Cerebellar cortex (tissue), 1 donor: ENCODE measurements around the gene TRPM3.
A peak's percentile ranks its signal among the peaks of the same experiment; 100 is the strongest.

Experiments used
- DNase-seq: peaks from one replicate; pipeline ENCODE4 v3.0.0-alpha.2; 2015; ENCODE audit warnings: low spot score

TRPM3 gene

DNA sequence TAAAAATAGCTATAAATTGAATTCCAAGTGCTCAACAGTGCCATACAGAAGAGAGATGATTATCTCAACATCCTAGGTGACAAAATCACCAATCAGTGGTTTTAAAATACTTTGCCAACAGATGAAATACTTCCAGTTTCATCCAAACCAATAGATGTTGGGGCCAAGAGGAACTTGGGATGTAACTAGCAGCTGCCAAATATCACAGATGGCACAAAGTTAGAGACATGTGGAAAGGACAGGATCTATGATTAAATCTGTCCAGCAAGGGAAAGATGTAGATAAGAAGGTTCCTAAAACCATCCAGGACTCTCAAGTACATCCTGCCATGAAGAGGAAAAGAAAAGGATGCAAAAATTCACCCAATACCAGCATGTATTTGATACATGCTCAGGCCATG is 23.8 kb downstream of the TRPM3 start:
- peak; percentile 90 for DNase-seq

DNA sequence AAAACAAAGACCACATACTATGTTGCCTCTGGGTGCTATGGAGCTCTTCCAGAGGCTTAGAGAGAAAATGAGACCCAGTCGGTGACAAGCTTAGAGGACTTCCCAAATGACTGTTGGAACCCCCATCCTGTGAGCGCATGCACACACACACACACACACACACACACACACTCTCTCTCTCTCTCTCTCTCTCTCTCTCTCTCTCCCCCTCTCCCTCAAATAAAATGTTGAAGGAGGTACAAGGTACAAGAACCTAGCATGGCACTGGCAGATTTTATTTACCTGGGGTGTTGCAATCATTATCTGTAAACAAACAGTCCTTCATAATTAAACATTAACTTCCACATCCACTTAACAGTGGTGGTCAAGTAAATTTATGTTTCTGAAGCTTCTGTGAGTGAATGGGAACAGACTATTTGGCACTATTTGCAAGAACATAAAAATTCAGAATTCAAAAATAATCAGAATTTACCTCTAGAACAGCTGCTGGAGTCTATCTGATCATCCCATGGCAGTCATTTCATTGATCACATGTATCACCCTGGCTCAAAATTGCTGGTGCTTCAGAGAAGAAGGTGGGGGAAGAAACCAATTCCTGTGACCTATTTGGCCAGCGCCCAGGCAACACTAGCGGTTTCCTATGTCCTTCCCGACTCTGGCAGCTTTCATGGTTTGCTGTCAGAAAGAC is 24.9 kb downstream of the TRPM3 start:
- peak; percentile 92 for DNase-seq

DNA sequence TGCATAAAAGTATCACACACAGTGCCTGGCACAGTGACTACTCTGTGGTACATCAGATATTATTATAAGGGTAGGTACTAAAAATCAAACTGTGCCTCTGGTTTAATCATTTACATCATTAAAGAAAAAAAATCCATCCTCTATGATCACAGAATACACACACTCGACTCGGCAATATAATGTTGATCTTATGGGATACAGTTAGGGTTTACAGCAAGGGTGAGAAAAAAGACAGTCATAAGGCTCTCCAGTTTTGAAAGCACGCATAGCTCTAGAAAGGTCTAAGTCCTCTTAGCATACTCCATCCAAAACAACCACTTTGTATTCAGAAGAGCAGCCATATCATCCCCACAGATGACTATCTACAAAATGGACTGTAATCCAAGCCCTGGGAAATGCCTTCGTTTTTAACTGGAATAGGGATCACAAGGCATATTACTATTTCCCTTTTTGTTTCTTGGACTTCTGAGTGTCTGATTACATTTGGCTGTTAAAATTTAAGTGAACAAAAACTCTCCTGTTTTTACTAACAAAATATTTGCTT is 26.6 kb downstream of the TRPM3 start:
- no peak for DNase-seq

DNA sequence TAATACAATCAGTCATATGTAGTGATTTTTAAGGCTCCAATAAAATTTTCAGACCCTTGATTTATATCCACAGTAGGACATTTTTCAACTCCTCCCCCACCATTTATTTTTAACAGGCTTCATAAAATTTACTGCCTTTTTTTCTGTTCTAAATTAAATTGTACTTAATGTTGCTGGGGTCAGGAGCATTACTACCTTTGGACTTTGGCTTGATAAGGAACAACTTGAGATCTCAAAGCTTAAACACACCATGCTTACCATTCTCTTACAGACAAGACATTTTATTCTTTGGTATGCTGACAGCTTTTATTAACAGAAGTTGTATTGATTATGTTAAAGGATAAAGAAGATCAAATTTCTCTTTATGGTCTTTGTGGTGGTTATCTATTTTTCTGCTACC is 30.5 kb downstream of the TRPM3 start:
- DNase-seq: no peak

DNA sequence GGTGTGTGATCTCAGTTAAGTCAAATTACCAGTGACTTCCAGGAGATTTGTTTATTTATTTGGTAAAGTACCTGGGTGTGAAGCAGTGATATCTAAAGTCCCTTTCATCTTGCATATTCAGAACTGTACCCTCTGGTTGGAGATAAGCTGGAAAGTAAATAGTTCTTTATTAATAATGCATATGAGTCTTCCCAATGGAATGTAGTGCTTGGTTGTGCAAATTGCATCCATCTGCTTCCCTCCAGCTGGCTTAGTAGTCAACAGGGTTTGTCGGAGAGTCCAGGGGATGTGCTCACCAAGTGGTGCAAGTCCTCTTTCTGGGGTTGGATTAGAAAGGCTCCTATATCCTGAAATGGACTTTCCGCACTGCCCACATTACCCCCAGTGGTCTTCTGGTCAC is 42.0 kb downstream of the TRPM3 start:
- no peak for DNase-seq

DNA sequence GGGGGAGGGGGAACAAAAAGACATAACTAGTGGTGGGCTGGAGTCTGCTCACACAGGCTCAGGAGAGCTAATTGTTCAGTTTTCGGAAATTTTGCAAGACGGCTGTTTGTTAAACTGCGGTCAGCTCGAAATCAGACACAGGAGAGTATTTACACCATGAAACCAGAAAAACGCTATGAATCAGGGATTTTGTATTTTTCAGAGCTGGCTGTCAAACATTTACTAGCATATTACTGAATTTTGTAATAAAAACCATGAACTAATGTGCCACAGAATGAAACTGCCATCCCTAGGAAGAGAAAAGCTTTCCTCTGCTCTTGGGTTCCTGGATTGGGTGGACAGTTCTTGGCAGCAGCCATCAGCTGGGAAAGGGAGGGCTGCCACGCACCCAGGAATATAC is 45.3 kb downstream of the TRPM3 start:
- peak; percentile 43 for DNase-seq

DNA sequence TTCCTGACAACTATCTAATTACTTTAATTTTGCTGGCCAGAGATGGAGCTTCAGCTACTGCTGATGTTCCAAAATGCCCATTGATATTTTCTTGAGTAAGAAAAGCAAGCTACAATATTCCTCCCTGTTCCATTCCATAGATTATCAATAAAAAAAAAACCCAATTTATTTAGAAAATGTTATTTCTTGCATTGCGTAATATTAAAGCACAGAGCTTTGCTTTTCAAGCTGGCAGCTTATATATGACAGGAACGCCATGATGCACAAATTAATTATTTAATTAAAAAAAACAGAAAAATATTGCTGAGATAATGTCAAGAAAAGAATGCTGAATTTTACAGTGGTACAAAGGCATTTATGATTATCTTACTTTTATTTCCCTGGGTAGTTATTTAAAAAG is 47.9 kb downstream of the TRPM3 start:
- DNase-seq: no peak

DNA sequence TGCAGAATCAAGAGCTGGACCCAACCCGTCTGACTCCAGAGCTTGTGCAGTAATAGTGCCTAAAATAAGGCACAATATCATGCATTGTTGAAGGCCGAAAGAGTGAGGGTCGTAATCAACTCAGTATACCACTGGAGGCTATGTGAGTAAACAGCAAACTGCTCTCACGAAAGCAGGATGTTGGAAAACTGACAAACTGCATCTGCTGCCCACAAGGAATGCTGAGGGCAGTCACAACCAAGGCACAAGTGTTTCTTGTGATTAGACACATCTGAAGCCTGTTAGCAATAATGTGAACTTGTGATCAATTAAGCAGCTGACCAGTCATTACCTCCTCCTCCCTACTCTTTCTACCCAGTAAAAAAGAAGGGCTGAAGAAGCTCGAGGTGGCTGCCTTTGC is 48.8 kb downstream of the TRPM3 start:
- DNase-seq: no peak

DNA sequence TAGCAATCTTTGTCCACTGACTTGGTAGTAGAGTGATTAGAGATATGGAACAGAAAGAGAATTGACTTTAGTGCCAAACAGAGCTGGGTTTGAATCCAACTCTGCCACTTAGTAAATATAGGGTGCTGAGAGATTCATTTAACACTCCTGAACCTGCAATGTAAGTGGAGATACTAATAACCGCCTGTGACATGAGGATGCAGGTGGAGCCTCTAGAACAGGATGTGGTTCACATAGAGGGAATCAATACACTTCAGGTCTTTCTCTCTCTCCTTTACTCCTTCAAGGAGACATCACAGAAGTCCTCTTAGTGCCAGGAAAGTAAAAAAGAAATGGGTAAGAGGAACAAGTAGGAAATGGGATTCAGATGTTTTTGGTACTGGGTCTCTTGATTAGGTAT is 49.8 kb downstream of the TRPM3 start:
- no peak for DNase-seq

DNA sequence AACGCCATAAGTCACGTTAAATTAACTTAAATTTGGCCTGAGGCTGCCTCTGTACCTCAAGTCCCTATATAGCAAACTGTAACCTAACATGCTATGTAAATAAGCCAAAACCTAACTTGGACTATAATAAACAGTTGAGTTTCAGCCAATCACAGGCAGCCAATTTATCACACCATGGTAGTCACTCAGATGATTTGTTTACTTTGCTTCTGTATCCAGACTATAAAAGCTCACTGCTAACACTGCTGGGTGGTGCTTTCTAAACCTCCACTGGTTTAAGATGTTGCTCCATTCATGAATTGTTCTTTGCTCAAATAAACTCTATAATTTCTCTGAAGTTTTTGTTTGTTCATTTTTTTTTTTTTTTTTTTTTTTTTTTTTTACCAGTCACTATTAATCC is 62.8 kb downstream of the TRPM3 start:
- DNase-seq: no peak

DNA sequence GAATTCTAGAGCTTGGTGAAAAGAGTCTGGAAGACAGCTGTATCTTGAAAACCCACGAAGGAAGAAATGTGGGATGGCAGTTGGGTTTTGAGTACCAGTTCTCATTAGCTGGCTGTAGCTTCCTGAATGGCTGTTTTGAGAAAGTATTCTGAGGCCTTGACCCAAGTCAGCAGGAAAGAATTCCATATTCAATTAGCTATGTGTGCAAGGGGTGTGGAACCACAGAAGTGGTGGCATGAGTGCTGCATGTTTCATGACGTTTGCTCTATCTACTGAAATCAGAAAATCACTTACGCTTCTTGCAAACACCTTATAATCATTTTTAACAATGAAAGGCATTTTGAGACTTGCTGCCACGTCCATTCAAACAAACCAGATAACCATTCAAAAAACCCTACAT is 69.1 kb downstream of the TRPM3 start:
- no peak for DNase-seq

DNA sequence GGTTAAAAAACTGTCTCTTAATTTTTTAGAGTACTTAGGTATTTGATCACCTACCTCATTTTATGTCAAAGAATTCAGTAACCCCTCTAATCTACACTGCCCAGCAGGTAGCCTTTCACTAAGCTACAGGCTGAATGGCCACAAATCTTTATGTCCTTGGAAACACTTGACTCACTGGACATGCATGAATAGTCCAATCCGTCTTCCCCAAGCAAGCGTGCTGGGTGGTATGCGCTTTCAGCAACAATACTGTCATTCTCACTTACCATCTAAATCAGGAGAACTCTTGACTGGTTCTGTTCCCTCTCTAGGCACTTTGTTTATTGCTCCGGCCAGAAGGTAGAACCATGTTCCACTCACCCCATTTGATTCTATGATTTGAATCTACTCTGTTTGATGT is 73.1 kb downstream of the TRPM3 start:
- no peak for DNase-seq

DNA sequence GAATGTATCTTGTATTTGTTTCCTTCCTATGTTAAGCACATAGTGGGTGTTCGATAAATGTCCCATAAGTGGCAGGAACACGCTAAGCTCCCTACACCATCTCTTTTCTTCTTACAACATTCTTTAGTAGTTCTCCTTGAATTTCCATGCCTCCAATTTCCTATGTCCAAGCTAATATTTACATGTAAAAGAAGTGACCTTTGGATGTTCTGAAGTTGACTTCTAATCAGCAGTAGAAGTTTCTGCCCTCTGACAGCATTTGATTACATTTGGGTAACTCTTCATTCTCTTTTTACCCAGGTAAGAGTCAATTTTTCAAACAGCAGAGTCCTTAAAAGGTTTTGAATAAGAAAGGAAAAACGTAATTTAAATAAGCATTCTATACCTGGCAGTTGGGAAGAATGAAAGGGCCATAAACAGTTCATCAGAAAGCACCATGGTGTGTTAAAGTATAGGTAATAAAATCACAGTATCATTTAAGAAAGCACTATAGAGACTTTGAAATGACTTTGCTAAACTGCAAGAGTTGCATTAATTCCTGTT is 78.9 kb downstream of the TRPM3 start:
- DNase-seq: no peak

DNA sequence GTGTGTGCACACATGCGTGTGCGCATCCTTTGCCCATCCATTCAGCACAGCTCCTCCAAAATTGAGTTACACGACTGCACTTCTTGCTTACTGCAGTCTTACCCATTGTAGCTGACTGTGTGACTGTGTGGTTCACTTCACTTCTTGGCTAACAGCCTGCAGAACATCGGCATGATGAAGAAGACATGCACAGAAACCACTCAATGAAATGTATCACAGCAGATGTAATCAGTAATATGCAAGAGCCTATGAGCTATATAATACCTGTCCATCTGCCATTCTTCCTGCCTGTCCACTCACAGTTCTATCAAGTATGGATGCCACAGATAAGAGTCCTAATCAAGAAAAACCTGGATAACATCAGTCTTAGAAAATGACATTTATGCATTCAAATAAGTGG is 83.9 kb downstream of the TRPM3 start:
- peak; percentile 50 for DNase-seq

DNA sequence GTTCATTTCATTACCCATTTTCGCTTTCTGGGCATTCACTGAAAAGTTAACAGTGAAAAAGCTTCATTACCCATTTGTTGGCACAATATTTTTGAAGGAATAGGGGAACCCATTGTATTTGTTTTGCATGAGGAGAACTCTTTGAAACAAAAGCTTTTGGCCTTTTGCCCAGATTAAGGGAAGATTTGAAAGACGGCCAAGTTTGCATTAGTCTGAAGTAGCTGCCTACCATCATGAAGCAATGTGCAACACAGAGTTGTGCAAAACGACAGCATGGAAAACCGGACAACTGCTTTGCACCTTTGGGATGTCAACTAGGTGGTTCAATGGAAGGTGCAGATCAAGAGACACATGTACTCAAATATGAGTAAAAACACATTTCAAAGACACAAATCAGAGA is 84.9 kb downstream of the TRPM3 start:
- peak; percentile 67 for DNase-seq

DNA sequence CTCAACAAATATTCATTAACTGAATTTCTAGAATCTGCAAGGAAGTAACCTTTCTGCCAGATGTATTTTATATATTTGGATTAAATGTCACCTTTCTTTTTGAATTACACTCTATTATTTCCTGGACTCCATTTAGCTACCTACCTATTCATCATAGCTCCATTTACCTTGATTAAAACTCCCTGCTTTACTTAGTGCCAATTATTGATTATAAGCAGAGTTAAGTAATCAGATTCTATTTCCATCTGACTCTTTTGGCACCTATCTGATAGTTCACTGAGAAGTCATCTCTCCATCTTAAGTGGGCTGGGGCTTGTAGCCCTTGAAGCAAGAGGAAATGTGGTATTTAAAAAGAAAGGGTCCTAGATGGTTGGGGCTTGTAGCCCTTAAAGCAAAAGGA is 88.6 kb downstream of the TRPM3 start:
- no peak for DNase-seq

DNA sequence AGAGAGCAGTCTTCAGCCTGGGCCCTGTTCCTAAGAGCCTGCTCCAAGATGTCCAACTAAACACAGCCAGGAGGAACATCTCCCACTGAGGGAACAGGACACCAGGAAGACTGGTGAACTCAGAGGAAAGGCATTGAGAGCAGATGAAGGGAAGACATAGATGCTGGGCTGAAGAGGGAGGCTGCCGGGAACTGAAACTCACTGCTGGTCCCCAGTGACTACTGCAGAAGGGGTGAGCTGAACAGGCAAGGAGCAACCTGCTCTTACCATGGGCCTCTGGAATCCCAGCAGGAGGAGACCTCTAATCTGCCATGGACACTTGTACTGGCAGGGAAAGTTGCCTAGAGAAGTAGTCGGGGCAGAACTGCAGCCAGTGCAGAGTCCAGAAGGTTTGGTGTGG is 95.7 kb downstream of the TRPM3 start:
- peak; percentile 24 for DNase-seq

DNA sequence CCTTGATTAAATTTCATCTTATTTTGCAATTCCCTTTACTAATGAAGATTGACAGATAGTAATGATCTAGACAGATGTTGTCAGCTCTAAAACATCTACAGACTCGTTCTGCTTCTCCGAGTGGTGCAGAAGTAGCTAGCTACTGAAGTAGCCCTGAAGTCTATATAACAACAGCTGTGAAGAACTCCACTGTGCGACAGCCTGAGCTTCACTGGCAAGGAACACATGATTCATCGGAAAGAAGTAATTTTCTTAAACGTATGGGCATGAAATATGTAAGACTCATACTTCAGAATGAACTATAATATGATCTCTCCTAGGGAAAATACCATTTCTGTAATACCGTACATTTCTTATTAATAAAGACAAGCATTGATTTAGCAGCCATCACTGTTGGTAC is 96.2 kb downstream of the TRPM3 start:
- DNase-seq: no peak

DNA sequence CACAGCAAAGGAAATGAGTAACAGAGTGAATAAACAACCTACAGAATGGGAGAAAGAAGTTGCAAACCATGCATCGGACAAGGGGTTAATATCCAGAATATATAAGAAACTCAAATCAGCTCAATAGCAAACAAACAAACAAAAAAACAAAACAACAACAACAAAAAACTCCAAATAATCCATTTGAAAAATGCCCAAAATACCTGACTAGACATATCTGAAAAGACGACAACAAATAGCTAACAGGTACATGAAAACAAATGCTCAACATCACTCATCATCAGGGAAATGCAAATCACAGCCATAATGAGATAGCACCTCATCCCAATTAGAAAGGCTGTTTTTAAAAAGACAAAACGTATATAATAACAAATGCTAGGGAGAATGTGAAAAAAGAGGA is 111.2 kb downstream of the TRPM3 start:
- DNase-seq: no peak

DNA sequence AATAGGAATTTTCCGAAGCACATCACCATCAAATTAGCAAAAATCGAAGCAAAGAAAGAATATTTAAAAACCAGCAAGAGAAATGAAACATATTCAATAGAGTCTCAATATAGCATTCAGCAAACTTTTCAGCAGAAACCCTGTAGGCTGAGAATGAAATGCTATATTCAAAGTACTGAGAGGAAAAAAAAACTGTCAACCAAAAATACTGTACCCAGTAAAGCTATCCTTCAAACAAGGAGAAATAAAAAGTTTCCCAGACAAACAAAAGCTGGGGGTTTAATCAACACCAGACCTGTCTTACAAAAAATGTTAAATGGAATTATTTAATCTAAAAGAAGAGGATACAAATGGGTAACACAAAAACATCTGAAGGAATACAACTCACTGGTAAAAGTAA is 116.0 kb downstream of the TRPM3 start:
- DNase-seq: no peak

DNA sequence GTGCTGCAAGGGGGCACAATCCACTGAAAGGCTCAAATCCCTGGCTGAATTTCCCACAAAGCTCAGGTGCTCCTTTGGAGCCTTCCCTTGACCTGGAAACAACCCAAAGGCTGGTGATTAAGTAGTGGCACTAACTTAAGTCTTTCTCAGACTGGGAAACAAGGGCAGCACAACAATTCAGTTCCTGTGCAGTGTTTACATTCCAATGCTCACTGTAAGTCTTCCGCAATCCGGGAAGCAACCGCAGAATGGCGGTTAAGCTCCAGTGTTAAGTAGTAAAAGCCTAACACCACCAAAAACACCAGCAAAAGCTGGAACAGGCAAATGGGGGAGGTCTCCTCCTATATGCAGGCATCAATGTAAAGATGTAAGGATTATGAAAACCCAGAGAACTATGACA is 117.2 kb downstream of the TRPM3 start:
- DNase-seq: no peak

DNA sequence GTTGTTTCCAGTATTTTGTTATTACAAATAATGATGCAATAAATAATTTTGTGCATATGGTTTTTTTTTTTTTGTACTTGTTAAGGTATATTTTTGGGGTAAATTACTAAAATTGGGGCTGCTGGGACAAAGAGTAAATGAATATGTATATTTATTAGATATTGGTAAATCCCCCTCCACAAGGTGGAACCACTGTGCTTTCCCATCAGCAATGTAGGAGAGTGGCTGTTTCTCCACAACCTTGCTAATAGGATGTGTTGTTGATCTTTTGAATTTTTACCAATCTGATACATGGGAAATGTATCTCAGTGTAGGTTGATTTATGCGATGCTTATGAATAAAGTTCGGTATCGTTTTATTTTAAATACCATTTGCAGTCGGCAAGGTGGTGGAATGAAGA is 118.1 kb downstream of the TRPM3 start:
- DNase-seq: no peak

DNA sequence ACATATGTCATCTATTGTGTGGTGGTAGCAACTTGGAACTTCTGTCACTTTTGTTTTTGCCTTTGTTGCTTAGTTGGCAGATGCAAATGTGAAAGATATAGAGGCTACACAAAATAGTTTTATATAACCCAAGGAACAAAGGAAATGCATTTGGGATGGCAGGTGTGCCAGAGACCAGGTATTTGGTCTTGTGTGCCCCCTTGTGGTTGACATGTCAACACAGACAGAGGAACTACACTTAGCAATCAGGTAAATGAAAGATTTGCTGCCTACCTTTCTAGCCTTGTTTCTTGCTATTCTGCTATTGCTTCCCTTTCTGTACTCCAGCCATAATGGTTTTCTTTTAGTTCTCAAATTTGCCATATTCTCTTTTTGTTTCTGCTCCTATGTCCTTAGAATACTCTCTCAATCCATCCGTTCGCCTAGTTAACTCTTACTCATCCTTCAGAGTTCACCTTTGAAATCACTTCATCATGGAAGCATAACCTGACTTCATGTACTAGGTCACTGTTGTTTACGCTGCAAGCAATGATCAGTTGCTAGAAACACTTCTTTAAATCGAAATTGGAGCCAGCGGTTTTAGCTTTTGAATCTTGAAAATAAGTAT is 119.5 kb downstream of the TRPM3 start:
- DNase-seq: peak; percentile 29

DNA sequence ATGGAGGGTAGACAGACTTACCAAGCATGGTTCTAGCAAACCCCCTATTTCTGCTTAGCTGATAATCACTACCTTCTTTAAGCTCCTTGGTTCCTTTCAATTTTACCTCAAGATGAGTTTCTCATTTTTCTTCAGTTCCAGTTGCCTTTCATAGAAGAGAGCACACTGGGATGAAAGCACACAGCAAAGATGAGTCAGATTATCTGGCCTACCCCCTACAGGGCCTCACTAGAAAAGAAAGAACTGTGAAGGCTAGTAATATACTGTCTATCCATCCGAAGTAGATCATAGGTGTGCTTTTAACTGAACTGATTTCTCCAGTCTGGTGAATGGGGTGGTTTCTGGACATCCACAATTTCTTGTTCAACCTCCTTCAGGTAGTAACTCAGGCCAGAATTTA is 122.5 kb downstream of the TRPM3 start:
- DNase-seq: no peak
